ENCODE data around the gene CARD9. TPM values are rescaled to one million over a fixed set of nuclear protein-coding genes. Genes with fewer than 3 reads are reported as not detected.
"Not testable (repeated sequence)": the region's sequence is repeated elsewhere in the genome, so short reads cannot be mapped to it uniquely, and the experiment has no call there.

The CARD9 gene
- total RNA-seq, 1 donor from 2014 or later, result 15.0 TPM

DNA sequence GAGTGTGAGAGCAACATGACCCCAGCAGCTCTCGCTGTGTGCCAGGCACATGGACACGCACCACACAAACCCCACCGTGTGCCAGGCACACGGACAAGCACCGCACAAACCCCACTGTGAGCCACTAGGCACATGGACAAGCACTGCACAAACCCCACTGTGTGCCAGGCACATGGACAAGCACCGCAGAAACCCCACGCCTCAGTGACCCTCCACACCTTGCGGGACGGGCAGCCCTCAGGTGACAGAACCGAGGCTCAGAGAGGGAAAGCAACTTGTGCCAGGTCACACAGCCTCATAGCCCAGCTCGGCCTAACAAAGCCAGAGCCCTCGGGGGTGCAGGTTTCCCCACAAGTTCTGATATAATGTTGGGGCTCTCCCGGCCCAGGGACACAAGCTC is 48.1 kb downstream of the CARD9 start:
- Histone ChIP-seq H3K27ac (peak overlapping the region; percentile 86), H3K4me3 (no peak overlapping the region), H3K9me3 (no peaks in the 10 kb centered on the region), H3K36me3 (no peaks in the 10 kb centered on the region), H3K27me3 (ENCODE audit: low read depth) (peaks cover 3% of the 10 kb centered on the region), H3K4me1 (peaks cover 31% of the 10 kb centered on the region)
- TF ChIP-seq, protein P1, sequence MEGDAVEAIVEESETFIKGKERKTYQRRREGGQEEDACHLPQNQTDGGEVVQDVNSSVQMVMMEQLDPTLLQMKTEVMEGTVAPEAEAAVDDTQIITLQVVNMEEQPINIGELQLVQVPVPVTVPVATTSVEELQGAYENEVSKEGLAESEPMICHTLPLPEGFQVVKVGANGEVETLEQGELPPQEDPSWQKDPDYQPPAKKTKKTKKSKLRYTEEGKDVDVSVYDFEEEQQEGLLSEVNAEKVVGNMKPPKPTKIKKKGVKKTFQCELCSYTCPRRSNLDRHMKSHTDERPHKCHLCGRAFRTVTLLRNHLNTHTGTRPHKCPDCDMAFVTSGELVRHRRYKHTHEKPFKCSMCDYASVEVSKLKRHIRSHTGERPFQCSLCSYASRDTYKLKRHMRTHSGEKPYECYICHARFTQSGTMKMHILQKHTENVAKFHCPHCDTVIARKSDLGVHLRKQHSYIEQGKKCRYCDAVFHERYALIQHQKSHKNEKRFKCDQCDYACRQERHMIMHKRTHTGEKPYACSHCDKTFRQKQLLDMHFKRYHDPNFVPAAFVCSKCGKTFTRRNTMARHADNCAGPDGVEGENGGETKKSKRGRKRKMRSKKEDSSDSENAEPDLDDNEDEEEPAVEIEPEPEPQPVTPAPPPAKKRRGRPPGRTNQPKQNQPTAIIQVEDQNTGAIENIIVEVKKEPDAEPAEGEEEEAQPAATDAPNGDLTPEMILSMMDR (IDR thresholded peaks at IDR 0.05), result no peak
- DNase-seq, result no peak
- no peak for ATAC-seq
- intact Hi-C loops (cut with DNase I), result no loop called here

DNA sequence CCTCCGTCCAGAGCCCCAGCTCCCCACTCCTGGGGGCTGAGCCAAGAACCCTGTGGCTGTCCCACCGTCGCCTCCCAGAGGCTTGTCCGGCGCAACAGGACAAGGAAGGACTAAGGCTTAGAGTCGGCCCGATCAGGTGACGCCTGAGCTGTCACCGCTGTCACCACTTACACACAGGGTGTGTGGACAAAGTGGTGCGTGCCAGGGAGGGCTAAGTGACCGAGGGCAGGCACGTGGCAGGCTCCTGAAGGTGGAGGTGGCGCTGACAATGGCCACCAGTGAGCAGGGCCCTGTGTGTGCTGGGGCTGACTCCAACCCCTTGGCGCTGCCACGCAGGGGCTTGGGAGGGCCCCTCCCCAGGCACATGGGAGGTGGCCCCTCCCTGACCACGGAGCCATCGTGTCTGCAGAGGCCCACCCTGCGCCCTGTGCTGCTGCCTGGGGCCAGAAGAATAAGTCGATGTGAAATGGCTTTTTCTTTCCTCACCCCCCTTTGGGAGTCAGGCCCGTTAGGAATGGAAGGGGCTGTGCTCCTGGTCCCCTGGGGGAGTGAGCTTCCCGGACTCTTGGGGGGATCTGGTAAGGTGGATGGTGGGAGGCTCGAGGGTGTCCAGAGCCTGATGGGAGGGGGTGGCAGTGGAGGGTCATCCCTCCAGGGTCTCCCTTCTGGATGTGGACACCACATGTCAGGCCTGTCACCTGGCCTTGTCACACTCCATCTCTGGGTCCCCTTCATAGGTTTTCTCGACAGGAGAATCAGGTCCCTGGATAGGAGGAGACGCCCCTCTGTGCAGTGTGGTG is 48.8 kb downstream of the CARD9 start:
- H3K4me3 ChIP-seq, result no peak overlapping the region
- ATAC-seq (peak; percentile 53 to 77), DNase-seq (peak; percentile 77)
- peaks cover 31% of the 10 kb centered on the region for H3K4me1 ChIP-seq
- H3K27ac ChIP-seq, result peak overlapping the region; percentile 86
- no peaks in the 10 kb centered on the region for H3K36me3 ChIP-seq
- intact Hi-C loops (cut with DNase I), result no loop called here
- peaks cover 3% of the 10 kb centered on the region for H3K27me3 ChIP-seq (ENCODE audit: low read depth)
- no peaks in the 10 kb centered on the region for H3K9me3 ChIP-seq
- TF ChIP-seq, protein P1 (IDR thresholded peaks at IDR 0.05), result no peak

DNA sequence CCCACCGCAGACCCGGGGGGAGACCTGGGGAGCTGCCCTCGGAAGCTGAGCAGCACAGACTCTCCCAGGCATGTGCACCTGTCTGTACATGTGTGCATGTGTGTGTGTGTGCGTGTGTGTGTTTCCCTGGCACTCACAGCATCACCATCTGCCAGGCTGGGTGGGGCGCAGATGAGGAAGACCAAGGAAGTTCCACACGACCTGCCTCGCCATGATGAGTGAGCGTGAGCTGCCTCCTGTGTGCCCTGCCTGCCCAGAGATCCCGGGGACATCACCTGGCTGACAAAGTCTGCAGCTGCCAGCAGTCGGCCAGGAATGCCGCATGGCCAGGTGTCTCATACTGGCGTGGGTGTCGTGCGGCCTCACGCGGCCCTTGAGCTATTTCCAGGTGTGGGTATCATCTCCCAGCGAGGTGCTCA is 50.1 kb downstream of the CARD9 start:
- Histone ChIP-seq H3K36me3 (no peaks in the 10 kb centered on the region), H3K4me3 (no peak overlapping the region), H3K27me3 (ENCODE audit: low read depth) (peaks cover 3% of the 10 kb centered on the region), H3K27ac (no peak overlapping the region), H3K9me3 (no peaks in the 10 kb centered on the region), H3K4me1 (peaks cover 22% of the 10 kb centered on the region)
- intact Hi-C loops (cut with DNase I), result no loop called here
- ATAC-seq (no peak), DNase-seq (no peak)
- TF ChIP-seq, protein P1 (IDR thresholded peaks at IDR 0.05), result no peak

DNA sequence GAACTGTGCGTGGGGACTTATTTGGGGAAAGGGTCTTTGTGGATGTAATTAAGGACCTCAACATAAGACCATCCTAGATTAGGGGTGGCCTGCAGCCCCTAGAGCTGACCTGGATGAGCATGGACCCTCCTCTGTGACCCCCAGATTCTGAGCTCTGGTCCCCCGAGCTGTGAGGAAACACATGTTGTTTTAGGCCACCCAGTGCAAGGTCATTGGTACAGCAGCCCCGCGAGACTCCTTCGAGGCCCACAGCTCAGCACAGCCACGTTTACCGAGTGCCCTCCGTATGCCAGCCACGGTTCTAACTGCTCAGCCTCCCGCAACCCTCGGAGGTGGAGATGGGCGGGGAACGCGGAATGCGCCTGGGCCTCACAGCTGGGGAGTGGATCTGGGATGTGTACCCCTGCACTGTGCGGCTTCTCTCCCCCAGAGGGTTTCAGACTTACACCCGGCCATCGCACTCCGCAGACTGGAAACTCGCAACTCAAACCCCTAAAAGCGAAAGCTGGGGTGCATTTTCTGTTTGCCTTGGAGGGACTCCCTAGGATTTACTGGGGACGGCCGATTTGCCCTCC is 50.6 kb downstream of the CARD9 start:
- intact Hi-C loops (cut with DNase I), result no loop called here
- DNase-seq (no peak), ATAC-seq (no peak)
- Histone ChIP-seq H3K27me3 (ENCODE audit: low read depth) (peaks cover 3% of the 10 kb centered on the region), H3K27ac (no peak overlapping the region), H3K36me3 (no peaks in the 10 kb centered on the region), H3K4me3 (no peak overlapping the region), H3K9me3 (no peaks in the 10 kb centered on the region), H3K4me1 (peaks cover 16% of the 10 kb centered on the region)
- TF ChIP-seq, protein P1 (IDR thresholded peaks at IDR 0.05), result no peak

DNA sequence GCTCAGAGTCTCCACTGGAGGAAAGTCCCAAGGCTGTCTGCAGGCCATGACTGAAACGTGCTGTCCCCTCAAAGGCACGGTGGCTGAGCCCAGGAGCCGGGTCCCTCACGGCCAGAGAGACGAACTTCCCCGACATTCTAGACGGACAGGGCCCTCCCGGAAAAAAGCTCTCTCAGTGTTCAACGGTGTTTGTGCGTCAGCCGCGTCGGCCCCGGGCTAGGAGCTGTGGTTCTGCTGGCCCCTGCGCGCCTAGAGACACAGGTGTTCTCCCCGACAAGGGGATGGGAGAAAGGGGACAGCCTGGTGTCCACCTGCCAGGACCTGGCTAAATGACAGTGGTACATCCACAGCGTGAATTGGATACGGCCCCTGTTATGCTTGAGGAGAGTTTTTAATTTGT is 51.9 kb downstream of the CARD9 start:
- no peaks in the 10 kb centered on the region for H3K36me3 ChIP-seq
- intact Hi-C loops (cut with DNase I), result no loop called here
- H3K27me3 ChIP-seq (ENCODE audit: low read depth), result peaks cover 3% of the 10 kb centered on the region
- H3K4me1 ChIP-seq, result peaks cover 10% of the 10 kb centered on the region
- TF ChIP-seq, protein P1 (IDR thresholded peaks at IDR 0.05), result no peak
- H3K27ac ChIP-seq, result no peak overlapping the region
- H3K4me3 ChIP-seq, result no peak overlapping the region
- H3K9me3 ChIP-seq, result no peaks in the 10 kb centered on the region
- no peak for ATAC-seq
- DNase-seq, result no peak

DNA sequence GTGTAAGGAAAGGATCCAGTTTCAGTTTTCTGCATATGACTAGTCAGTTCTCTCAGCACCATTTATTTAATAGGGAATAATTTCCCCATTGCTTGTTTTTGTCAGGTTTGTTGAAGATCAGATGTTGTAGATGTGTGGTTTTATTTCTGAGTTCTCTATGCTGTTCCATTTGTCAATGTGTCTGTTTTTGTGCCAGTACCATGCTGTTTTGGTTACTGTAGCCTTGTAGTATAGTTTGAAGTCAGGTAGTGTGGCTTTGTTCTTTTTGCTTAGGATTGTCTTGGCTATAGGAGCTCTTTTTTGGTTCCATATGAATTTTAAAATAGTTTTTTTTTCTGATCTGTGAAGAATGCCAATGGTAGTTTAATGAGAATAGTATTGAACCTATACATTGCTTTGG is 52.5 kb downstream of the CARD9 start:
- H3K27ac ChIP-seq; H3K27me3 ChIP-seq (ENCODE audit: low read depth); intact Hi-C loops (cut with DNase I); H3K9me3 ChIP-seq; DNase-seq; H3K36me3 ChIP-seq; ATAC-seq; H3K4me3 ChIP-seq; H3K4me1 ChIP-seq: not testable (repeated sequence)

DNA sequence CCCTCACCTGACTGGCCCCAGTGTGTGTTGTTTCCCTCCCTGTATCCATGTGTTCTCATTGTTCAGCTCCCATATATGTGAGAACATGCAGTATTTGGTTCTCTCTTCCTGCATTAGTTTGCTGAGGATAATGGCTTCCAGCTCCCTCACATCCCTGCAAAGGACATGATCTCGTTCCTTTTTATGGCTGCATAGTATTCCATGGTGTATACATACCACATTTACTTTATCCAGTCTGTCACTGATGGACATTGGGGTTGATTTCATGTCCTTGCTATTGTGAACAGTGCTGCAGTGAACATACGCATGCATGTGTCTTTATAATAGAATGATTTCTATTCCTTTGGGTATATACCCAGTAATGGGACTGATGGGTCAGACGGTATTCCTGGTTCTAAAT is 53.5 kb downstream of the CARD9 start:
- intact Hi-C loops (cut with DNase I); H3K36me3 ChIP-seq; ATAC-seq; H3K4me3 ChIP-seq; DNase-seq; H3K4me1 ChIP-seq; H3K27ac ChIP-seq; H3K9me3 ChIP-seq; H3K27me3 ChIP-seq (ENCODE audit: low read depth): not testable (repeated sequence)

DNA sequence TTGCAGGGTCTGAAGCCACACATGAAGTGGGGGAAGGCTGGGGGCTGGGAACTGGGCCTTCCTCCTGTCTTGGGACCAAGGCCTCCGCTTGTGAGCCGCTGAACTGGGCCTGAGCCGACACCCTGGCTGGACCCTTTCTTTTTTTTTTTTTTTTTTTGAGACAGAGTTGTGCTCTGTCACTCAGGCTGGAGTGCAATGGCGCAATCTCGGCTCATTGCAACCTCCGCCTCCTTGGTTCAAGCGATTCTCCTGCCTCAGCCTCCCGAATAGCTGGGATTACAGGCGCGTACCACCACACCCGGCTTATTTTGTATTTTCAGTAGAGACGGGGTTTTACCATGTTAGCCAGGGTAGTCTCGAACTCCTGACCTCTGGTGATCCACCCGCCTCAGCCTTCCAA is 54.2 kb downstream of the CARD9 start:
- H3K27ac ChIP-seq; H3K27me3 ChIP-seq (ENCODE audit: low read depth); H3K4me1 ChIP-seq; DNase-seq; H3K9me3 ChIP-seq; H3K36me3 ChIP-seq; ATAC-seq; H3K4me3 ChIP-seq; intact Hi-C loops (cut with DNase I): not testable (repeated sequence)
